Effector CD8-positive, alpha-beta T cell (primary cell): Measurements from ENCODE around the gene LDLRAD4.

ENCODE experiments used
- DNase-seq: peaks from one replicate; lab custom pipeline; 2025; lab: John Stamatoyannopoulos, UW

Gene LDLRAD4

DNA sequence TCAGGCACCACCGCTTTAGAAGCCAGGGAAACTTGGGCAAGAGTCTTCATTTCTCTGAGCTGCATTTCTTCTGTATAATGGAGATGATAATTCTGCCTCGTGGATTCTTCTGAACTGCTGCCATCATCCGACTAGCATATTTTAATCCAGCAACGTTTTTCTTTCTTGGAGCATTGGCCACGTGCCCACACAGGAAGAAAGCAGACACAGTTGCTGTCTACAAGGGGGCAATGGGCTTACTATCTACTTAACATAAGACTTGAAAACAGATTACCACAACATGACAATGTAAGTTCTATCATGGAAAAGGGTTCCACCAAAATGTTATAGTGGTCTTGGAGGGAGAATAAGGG is 331.3 kb downstream of the LDLRAD4 start:
- DNase-seq: no peak

DNA sequence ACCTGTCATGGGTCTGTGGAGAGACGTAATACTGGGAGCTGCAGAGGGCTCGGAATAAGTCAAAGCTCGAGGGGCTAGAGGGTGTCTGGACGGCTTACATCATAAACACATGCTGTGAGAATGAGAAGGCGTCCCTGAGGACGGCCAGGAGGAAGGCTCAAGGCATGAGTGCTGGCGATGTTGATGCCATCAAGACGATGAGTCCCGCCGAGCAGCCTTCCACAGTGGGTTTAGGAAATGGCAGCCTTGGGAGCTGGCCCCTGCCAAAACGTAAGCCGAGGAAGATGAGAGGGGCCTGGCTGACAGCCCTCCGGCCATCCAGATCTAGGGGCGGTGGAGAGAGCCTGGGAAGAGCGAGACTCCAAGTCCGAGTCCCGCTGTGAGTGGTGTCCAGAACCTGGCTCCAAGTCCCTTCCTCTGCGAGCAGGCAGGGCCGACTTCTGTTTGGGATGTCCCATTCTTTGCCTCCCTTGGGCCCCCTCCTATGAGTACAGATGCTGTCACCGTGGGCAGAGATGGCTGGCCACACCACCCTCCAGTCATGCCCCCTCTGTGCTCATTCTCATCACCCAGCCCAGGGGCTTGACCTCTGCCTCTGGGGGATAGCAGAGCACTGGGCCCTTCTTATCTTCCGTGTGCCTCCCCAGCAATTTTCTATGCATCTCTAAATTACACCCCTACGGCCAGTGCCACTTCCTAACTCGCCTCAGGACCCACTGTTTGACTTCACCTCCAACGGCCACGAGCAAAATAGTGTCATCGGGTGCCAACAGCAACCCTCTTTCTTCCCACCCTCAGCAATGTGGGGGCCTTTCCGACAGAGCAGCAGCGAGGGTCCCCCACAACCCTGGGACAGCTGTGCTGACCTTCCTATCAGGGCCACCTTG is 332.1 kb downstream of the LDLRAD4 start:
- no peak for DNase-seq

GRCh38 chr18:13551305-13551603 is 332.7 kb downstream of the LDLRAD4 start:
- DNase-seq: no peak

- no peak for DNase-seq
These were observed 333.5 kb downstream of the LDLRAD4 start for GRCh38 chr18:13551841-13552733.

GRCh38 chr18:13553449-13553848 is 334.9 kb downstream of the LDLRAD4 start:
- DNase-seq: no peak

DNA sequence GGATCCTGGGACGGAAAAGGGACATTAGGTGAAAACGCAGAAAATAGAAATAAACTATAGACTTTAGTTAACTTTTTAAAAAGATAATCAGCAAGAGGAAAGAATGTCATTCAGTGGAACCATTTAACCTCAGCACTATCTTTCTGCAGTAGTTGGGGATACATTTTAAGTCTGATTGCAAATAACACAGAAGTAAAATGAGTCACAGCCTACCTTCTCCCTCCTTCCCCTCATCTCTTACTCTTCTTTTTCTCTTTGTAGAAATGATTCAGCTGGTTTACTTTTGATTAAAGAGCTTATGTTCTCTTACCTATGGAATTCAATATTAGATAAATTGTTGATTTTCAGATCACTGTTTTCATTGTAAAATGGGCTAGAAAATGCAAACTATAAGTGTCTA is 336.6 kb downstream of the LDLRAD4 start:
- no peak for DNase-seq

DNA sequence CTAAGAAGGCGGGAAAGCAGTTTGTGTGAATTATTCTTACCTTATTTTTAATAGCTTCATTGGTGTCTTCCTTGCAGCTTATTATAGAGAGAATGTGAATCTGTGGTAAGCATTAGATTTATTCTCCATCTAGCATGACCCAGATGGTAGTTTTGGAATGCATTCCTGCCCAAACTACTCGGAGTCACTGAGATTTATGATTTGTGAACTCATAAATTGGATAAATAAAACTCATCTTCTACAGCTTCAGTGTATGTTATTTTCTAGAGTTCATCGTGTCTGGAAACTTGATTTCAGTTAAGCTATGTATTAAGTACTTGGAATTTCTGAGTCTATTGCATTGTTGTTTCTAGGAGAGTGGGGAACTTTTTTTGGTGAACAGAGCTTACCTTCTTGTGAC is 337.3 kb downstream of the LDLRAD4 start:
- no peak for DNase-seq

DNA sequence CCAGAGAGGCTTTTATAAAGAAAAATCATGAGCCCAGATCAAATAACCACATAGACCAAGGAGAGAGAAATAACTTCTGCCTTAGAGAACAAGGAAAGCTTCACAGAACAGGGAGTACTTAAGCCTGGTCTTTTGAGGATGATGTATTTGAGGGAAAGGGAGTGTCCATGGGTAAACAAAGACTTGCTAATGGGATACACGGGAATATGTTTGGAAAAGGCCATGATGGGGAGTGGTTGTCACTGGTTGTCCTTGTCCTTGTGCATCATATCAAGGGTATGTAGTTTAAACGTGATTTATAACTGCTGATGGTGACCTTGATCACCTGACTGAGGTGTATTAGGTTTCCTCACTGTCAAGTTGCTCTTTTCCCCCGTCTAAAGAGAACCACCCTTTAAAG is 337.9 kb downstream of the LDLRAD4 start:
- DNase-seq: no peak

- DNase-seq: peak; percentile 9
These were observed 339.6 kb downstream of the LDLRAD4 start for GRCh38 chr18:13558124-13558523.

- no peak for DNase-seq
These were observed 340.2 kb downstream of the LDLRAD4 start for GRCh38 chr18:13558790-13559189.

- no peak for DNase-seq
These were observed 341.2 kb downstream of the LDLRAD4 start for GRCh38 chr18:13559754-13560153.

DNA sequence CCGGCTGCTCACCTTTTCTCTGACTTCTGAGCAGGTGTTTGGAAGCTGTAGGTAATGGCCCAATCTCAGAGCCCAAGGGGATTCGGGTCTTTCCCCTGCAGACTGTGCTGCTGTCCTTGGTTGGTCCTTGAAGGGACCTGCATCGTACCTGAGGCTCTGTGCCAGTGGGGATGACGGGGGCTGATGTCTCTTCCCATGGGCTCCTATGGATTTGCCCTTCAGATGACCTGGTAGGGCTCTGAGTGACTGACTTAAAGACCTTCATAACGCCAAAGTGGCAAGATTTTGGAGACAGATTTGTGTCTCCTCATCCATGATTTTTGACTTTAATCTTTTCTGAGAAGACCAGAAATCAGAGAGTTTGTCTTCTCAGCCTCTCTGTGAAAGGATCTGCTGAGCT is 341.7 kb downstream of the LDLRAD4 start:
- no peak for DNase-seq

DNA sequence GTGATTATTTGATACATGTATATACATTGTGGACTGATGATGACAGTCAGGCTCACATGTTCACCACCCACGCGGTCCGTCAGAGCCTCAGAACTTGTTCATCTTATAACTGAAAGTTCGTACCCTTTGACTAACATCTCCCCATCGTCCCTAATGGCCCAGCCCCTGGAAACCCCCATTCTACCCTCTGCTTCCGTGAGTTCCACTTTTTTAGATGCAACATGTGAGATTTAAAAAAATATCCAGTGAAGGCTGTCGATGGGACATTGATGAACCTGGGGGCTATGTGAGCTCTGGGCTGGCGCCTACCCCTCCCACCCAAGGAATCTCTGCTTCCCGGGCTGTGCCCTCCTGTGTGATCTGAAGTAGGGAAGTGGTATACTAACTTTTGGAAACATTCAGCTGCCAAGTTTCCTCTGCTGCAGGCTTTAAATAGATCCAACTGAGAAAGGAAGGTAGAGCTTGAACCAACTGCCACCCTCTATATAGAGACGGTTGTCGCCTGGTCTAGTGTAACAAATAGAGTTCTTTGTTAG is 344.0 kb downstream of the LDLRAD4 start:
- DNase-seq: no peak

GRCh38 chr18:13563390-13563805 is 344.8 kb downstream of the LDLRAD4 start:
- DNase-seq: no peak

DNA sequence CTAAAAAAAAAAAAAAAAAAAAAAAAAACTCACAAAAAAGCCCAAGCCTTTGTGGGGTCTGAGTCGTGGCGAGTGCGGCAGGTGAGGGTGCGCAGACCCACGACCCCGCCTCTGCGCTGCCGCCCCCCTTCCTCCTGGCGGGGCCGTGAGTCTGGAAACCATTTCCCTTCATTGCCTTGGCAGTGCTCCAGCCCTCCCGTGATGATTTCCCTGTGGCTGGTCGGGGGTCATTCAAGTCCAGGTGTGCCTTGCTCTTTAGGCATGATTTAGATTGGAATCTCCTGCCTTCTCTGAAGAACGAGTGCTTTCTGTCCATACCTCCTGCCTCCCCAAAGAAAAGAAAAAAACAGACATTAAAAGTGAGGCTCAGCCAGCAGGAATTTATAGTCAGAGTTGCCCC is 346.0 kb downstream of the LDLRAD4 start:
- no peak for DNase-seq

- no peak for DNase-seq
These were observed 346.7 kb downstream of the LDLRAD4 start for GRCh38 chr18:13565228-13565627.

DNA sequence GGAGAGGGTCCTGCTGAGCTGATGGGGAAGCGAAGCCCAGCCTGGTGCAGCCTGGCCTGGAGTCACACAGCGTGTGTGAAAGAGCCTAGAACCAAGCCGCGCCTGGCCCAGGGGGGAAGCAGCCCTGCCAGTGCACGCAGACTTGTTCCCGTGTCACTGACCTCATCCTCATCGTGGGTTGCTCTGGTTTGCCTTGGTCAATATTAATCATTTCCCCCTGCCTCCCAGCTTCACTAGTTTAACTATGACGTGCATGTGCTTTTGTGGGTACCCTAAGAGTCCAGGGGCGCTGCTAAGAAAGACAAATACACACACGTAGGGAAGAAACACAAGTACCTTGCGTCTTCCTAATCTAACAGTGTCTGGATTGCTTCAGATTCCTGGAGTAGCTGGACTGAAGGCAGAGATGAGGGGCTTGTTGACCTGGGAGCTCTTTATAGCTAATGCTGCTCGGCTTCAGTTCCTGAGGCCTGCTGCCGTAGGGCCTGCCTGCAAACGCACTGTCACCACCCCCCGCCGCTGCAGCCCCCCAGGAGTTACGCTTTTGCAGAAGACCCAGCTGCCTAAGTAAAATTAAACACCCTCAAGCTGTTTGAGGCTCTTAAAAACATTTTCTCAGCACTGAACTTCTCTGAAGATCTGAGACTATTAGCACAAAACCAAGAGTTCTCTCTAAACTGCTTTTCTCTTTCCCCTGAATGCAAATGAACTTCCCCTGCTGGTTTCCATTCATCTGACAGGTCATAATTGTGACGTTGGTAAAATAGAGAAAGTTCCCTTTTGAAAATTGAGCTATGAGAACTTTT is 348.6 kb downstream of the LDLRAD4 start:
- DNase-seq: no peak

- no peak for DNase-seq
These were observed 350.2 kb downstream of the LDLRAD4 start for GRCh38 chr18:13568443-13569392.

- DNase-seq: no peak
These were observed 351.7 kb downstream of the LDLRAD4 start for GRCh38 chr18:13570216-13570615.

DNA sequence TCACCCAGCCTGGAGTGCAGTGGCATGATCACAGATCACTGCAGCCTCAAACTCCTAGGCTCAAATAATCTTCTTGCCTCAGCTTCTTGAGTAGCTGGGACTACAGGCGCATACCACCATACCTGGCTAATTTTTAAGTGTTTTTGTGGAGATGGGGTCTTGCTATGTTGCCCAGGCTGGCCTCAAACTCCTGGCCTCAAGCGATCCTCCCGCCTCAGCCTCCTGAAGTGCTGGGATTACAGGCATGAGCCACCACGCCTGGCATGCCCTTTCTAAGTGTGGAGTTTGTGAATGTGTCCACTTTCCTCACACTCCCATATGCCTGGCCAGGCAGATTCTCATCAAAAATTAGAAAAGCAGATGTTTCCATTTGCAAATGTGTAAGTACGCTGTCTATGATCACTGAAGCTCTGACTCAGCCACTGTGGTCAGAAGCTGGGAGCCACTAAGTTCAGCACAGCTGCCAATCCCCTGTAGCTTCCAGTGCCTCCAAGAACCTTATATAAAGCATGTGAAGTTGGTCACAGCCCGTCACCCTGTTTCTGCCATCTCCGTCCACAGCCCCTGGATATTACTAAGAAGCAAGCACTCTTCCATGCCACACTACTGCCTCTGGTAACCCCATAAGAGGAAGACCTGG is 352.4 kb downstream of the LDLRAD4 start:
- DNase-seq: no peak
